GM19452 (cell line): ENCODE measurements around the gene DAB2.

ENCODE experiments used
- ATAC-seq: cut with Tn5 transposase; IDR thresholded peaks from one replicate; pipeline ENCODE4 v1.9.1; 2021; ENCODE audit not compliant: unreplicated experiment

DAB2 gene

GRCh38 chr5:39424736-39425637, at the start of gene DAB2:
Gene DAB2 (minus strand): TSS chr5:39424980. CDS start chr5:39394320, 30,660 bp downstream.
- ATAC-seq: peak; percentile 82

- no peak for ATAC-seq
These were observed 48.5 kb upstream of the DAB2 start for GRCh38 chr5:39473156-39473775.

GRCh38 chr5:39471836-39472508, 47.2 kb upstream of the DAB2 start:
- no peak for ATAC-seq

GRCh38 chr5:39470811-39471210, 46.0 kb upstream of the DAB2 start:
- ATAC-seq: no peak

GRCh38 chr5:39469777-39470415, 45.1 kb upstream of the DAB2 start:
- no peak for ATAC-seq

- ATAC-seq: no peak
These were observed 44.4 kb upstream of the DAB2 start for GRCh38 chr5:39469176-39469575.

GRCh38 chr5:39466846-39467245, 42.1 kb upstream of the DAB2 start:
- no peak for ATAC-seq

- no peak for ATAC-seq
These were observed 41.1 kb upstream of the DAB2 start for GRCh38 chr5:39465843-39466242.

- ATAC-seq: no peak
These were observed 40.3 kb upstream of the DAB2 start for GRCh38 chr5:39465097-39465496.

- ATAC-seq: no peak
These were observed 39.3 kb upstream of the DAB2 start for GRCh38 chr5:39464088-39464487.

GRCh38 chr5:39462211-39462610, 37.4 kb upstream of the DAB2 start:
- ATAC-seq: no peak

- ATAC-seq: peak; percentile 99
These were observed 36.4 kb upstream of the DAB2 start for GRCh38 chr5:39461007-39461682.

- no peak for ATAC-seq
These were observed 35.1 kb upstream of the DAB2 start for GRCh38 chr5:39459907-39460306.

GRCh38 chr5:39459071-39459470, 34.3 kb upstream of the DAB2 start:
- no peak for ATAC-seq

GRCh38 chr5:39455645-39456044, 30.9 kb upstream of the DAB2 start:
- no peak for ATAC-seq

- no peak for ATAC-seq
These were observed 28.8 kb upstream of the DAB2 start for GRCh38 chr5:39453606-39454005.

- no peak for ATAC-seq
These were observed 28.1 kb upstream of the DAB2 start for GRCh38 chr5:39452846-39453245.

- no peak for ATAC-seq
These were observed 26.6 kb upstream of the DAB2 start for GRCh38 chr5:39451276-39451941.

- ATAC-seq: no peak
These were observed 25.7 kb upstream of the DAB2 start for GRCh38 chr5:39450487-39450886.

GRCh38 chr5:39449591-39449990, 24.8 kb upstream of the DAB2 start:
- ATAC-seq: no peak
